Activated CD4-positive, alpha-beta T cell treated with anti-CD3 and anti-CD28 coated beads for 48 hours (primary cell): ENCODE results near the gene ANKRD37.

Source experiments
- DNase-seq: peaks from one replicate; pipeline ENCODE4 v3.0.0-alpha.2; 2020

ANKRD37 gene

GRCh38 chr4:185381288-185382196, 15.1 kb upstream of the ANKRD37 start:
- DNase-seq, result no peak

- no peak for DNase-seq
Observed at GRCh38 chr4:185382754-185383153, 13.9 kb upstream of the ANKRD37 start.

- no peak for DNase-seq
Observed at GRCh38 chr4:185383451-185383850, 13.2 kb upstream of the ANKRD37 start.

GRCh38 chr4:185384061-185384460, 12.6 kb upstream of the ANKRD37 start:
- no peak for DNase-seq

GRCh38 chr4:185384930-185385331, 11.7 kb upstream of the ANKRD37 start:
- DNase-seq, result no peak

GRCh38 chr4:185387957-185388356, 8.7 kb upstream of the ANKRD37 start:
- DNase-seq, result no peak

GRCh38 chr4:185390941-185391340, 5.7 kb upstream of the ANKRD37 start:
- DNase-seq, result no peak

- DNase-seq, result no peak
Observed at GRCh38 chr4:185392156-185392555, 4.5 kb upstream of the ANKRD37 start.

GRCh38 chr4:185394568-185395237, 1.9 kb upstream of the ANKRD37 start:
- no peak for DNase-seq

- no peak for DNase-seq
Observed at GRCh38 chr4:185395238-185395955, 1.2 kb upstream of the ANKRD37 start, which contains the start of gene LRP2BP. TSS of gene LRP2BP (minus strand) at chr4:185395924. CDS start at chr4:185378186, 17,738 bp downstream.

GRCh38 chr4:185395956-185396723, 501 bp upstream of the ANKRD37 start:
- peak; percentile 97 for DNase-seq

GRCh38 chr4:185398618-185399017, 2.0 kb downstream of the ANKRD37 start:
- no peak for DNase-seq

- DNase-seq, result no peak
Observed at GRCh38 chr4:185399466-185399865, 2.8 kb downstream of the ANKRD37 start.

GRCh38 chr4:185404031-185404430, 7.4 kb downstream of the ANKRD37 start:
- DNase-seq, result no peak

GRCh38 chr4:185405296-185405999, 8.8 kb downstream of the ANKRD37 start:
- DNase-seq, result no peak

GRCh38 chr4:185408432-185408831, 11.8 kb downstream of the ANKRD37 start:
- no peak for DNase-seq

GRCh38 chr4:185411849-185412248, 15.2 kb downstream of the ANKRD37 start:
- DNase-seq, result no peak

- DNase-seq, result no peak
Observed at GRCh38 chr4:185412412-185412811, 15.8 kb downstream of the ANKRD37 start.

- DNase-seq, result no peak
Observed at GRCh38 chr4:185416955-185417354, 20.3 kb downstream of the ANKRD37 start.

GRCh38 chr4:185421366-185422124, 24.9 kb downstream of the ANKRD37 start:
- DNase-seq, result no peak
